Measurements from ENCODE around the gene BLCAP. TPM values are rescaled to one million over a fixed set of nuclear protein-coding genes. Genes with fewer than 3 reads are reported as not detected.

The BLCAP gene
- total RNA-seq, 1 donor from 2014 or later = 36.3 TPM

GRCh38 chr20:37524859-37525708 is 2.6 kb downstream of the BLCAP start:
- no peak for DNase-seq (ENCODE audit: low read depth)
- TF ChIP-seq CTCF (IDR thresholded peaks at IDR 0.05; ENCODE audit: insufficient read depth, low read length, poor library complexity, severe bottlenecking) = no peak
- Histone ChIP-seq H3K27me3 (ENCODE audit: control insufficient read depth, insufficient read depth, low read length) (no peaks in the 10 kb centered on the region), H3K36me3 (ENCODE audit: control insufficient read depth, insufficient read depth, low read length) (no peaks in the 10 kb centered on the region), H3K4me3 (ENCODE audit: low read depth, low read length) (no peak overlapping the region)

- no peak for DNase-seq (ENCODE audit: low read depth)
- H3K4me3 ChIP-seq (ENCODE audit: low read depth, low read length) = no peak overlapping the region
- no peaks in the 10 kb centered on the region for H3K36me3 ChIP-seq (ENCODE audit: control insufficient read depth, insufficient read depth, low read length)
- TF ChIP-seq CTCF (IDR thresholded peaks at IDR 0.05; ENCODE audit: insufficient read depth, low read length, poor library complexity, severe bottlenecking) = no peak
- H3K27me3 ChIP-seq (ENCODE audit: control insufficient read depth, insufficient read depth, low read length) = no peaks in the 10 kb centered on the region
These were observed 3.6 kb downstream of the BLCAP start for GRCh38 chr20:37523911-37524700.

GRCh38 chr20:37523012-37523391 is 4.7 kb downstream of the BLCAP start:
- Histone ChIP-seq H3K27me3 (ENCODE audit: control insufficient read depth, insufficient read depth, low read length) (no peaks in the 10 kb centered on the region), H3K4me3 (ENCODE audit: low read depth, low read length) (no peak overlapping the region), H3K36me3 (ENCODE audit: control insufficient read depth, insufficient read depth, low read length) (peaks cover 1% of the 10 kb centered on the region)
- TF ChIP-seq CTCF (IDR thresholded peaks at IDR 0.05; ENCODE audit: insufficient read depth, low read length, poor library complexity, severe bottlenecking) = no peak
- no peak for DNase-seq (ENCODE audit: low read depth)

GRCh38 chr20:37522260-37523011 is 5.2 kb downstream of the BLCAP start:
- no peak overlapping the region for H3K4me3 ChIP-seq (ENCODE audit: low read depth, low read length)
- peaks cover 1% of the 10 kb centered on the region for H3K36me3 ChIP-seq (ENCODE audit: control insufficient read depth, insufficient read depth, low read length)
- H3K27me3 ChIP-seq (ENCODE audit: control insufficient read depth, insufficient read depth, low read length) = no peaks in the 10 kb centered on the region
- no peak for DNase-seq (ENCODE audit: low read depth)
- no peak for TF ChIP-seq CTCF (IDR thresholded peaks at IDR 0.05; ENCODE audit: insufficient read depth, low read length, poor library complexity, severe bottlenecking)

GRCh38 chr20:37521061-37521771 is 6.5 kb downstream of the BLCAP start, which contains the start of gene NNAT:
Gene NNAT, plus strand, starts transcription at chr20:37521250. Its CDS starts 82 bp downstream, at chr20:37521332.
- H3K27me3 ChIP-seq (ENCODE audit: control insufficient read depth, insufficient read depth, low read length) = no peaks in the 10 kb centered on the region
- H3K4me3 ChIP-seq (ENCODE audit: low read depth, low read length) = peak within 1 kb of the TSS; percentile 54
- DNase-seq (ENCODE audit: low read depth) = no peak
- peaks cover 1% of the 10 kb centered on the region for H3K36me3 ChIP-seq (ENCODE audit: control insufficient read depth, insufficient read depth, low read length)
- no peak for TF ChIP-seq CTCF (IDR thresholded peaks at IDR 0.05; ENCODE audit: insufficient read depth, low read length, poor library complexity, severe bottlenecking)
